ENCODE data around the gene DENND4C.
"Not testable (repeated sequence)": the region's sequence is repeated elsewhere in the genome, so short reads cannot be mapped to it uniquely, and the experiment has no call there.

The DENND4C gene

GRCh38 chr9:19378164-19378563 is 147.7 kb downstream of the DENND4C start:
- no peak for DNase-seq

DNA sequence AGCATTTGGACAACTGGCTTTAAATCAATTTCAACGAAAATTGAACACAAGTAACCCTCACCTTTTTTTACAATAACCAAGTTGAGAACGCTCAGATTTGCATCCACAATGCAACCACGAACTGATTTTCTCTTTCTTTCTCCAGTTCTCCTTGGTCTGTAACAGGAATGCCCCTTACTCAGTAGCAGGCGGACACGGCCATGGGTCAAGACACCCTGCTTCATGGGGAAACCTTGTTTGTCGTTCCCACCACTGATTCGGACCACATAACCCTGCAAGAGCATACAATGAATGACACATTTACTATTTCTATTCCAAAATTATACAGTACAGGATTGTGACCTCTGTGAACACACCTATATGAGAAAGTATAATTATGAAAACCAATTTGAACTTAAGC is 148.2 kb downstream of the DENND4C start:
- no peak for DNase-seq

DNA sequence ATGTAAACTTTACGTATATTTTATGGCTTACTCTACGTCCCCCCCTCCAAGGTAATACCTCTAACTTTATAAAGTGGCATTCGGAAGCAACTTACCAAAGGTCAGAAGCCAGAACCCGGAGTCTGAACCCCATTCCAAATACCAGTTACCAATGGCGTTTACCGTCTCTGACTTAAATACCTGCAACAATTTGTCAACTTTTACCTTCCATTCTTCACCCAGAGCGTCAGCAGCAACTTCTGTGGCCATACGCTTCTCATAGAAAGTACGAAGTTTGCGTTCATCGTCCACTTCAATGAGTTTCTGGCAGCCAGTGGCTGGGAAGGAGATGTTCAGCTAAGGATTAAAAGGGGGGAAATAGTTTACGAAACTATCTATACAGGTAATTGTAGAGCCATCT is 148.8 kb downstream of the DENND4C start:
- no peak for DNase-seq

DNA sequence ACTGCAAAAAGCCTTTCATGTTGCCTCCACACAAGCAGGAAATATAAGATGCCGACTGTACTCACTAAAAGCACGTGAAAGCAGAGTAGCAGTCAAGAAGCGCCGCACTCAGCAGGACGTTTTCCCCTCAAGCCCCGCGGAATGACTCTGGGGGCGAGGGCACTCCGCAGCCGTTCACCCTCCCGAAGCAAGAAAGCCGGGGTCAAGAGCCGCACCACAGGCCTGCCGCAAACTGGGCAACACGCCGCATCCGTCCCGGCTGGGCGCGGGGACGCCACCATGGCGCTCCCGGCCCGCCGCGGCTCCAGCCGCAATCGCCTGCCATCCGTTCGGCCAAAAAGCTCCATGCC is 149.2 kb downstream of the DENND4C start:
- DNase-seq = no peak

DNA sequence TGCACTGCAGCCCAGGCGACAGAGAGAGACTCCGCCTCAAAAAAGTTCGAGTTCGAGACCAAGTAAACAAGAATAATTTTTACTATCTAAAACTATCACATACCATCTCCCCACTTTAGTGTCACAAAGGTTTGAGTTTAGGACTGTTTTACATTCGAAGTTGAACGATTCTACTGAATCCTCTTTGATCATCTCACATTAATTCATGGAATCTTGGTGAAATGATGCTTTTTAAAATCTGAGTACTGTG is 150.3 kb downstream of the DENND4C start:
- no peak for DNase-seq

DNA sequence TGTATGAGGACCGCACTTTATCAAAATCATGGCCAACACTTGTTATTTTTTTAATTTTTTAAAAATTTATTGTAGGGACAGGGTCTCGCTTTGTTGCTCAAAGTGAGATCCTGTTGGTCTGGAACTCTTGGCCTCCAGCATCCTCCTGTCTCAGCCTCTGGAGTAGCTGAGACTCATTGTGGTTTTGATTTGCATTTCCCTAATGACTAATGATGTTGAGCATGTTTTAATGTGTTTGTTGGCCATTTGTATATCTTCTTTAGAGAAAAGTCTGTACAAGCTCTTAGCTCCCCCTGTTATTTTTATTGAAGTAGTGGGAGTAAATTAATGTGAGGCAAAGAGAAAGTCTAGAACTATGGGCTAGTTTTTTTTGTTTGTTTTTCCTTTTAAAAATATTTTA is 151.2 kb downstream of the DENND4C start:
- no peak for DNase-seq

GRCh38 chr9:19385212-19385611 is 154.7 kb downstream of the DENND4C start:
- not testable (repeated sequence) for DNase-seq

DNA sequence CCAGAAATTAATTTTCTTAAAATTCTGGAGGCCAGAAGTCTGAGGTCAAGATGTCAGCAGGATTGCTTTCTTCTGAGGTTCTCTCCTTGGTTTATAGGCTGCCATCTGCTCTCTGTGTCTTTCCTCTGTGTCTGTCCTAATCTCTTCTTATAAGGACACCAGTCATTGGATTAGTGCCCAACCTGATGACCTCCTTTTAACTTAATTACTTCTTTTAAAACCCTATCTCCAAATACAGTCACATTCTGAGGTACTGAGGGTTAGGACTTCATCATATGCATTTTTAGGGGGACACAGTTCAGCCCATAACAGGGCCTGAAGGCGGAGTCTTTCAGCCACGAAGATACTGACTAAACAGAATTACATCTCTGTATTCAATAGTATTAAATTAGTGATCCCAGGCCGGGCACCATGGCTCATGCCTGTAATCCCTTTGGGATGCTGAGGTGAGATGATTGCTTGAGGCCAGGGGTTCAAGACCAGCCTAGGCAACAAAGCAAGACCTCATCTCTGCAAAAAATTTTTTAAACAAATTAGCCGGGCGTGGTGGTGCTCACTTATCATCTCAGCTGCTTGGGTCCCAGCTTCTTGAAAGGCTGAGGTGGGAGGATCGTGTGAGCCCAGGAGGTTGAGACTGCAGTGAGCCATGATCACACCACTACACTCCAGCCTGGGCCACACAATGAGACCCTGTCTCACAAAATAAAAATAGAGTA is 155.5 kb downstream of the DENND4C start:
- no peak for DNase-seq

- no peak for DNase-seq
These were observed 156.1 kb downstream of the DENND4C start for GRCh38 chr9:19386502-19387044.

- DNase-seq = no peak
These were observed 156.8 kb downstream of the DENND4C start for GRCh38 chr9:19387317-19387716.

GRCh38 chr9:19389539-19389938 is 159.0 kb downstream of the DENND4C start:
- not testable (repeated sequence) for DNase-seq

- no peak for DNase-seq
These were observed 167.4 kb downstream of the DENND4C start for GRCh38 chr9:19397845-19398244.

GRCh38 chr9:19403231-19403630 is 172.7 kb downstream of the DENND4C start:
- DNase-seq = not testable (repeated sequence)

- DNase-seq = no peak
These were observed 174.0 kb downstream of the DENND4C start for GRCh38 chr9:19404283-19405075.

- DNase-seq = no peak
These were observed 175.3 kb downstream of the DENND4C start for GRCh38 chr9:19405771-19406170.

GRCh38 chr9:19408316-19408692 is 177.8 kb downstream of the DENND4C start:
- DNase-seq = no peak

DNA sequence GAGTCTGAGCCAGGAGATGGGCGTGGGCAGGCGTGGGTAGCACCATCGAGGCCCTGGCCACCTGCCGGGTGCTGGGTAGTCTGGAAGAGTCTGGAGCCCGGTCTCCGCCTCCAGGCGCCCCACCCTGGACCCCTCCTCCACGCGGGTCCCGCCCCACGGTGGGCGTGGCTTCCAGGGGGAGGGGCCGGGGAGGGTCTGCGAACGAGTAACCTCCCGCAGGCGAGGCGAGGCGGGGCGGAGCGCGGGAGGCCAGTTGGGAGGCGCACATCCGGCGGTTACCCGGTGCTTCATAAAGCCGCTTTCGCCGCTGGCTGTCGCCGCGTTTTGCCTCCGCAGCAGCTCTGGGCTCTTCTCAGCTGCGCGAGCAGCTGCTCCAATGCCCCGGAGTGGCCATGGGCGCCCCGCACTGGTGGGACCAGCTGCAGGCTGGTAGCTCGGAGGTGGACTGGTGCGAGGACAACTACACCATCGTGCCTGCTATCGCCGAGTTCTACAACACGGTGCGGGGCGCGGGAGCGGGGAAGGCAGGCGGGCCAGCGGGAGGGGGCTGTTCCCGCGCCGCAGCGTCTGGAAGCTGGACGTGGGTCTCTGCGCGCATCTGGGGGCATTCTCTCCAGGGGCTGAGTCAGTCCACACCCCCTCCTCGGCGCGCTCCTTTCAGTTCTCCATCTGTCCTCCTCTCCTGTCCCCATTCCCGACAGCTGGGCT is 178.4 kb downstream of the DENND4C start, which contains the start of gene ACER2:
Gene ACER2 (plus strand): TSS at position 317 of the 708 bp plus-strand sequence. CDS start 76 bp downstream, at position 393.
- DNase-seq = peak; percentile 95

DNA sequence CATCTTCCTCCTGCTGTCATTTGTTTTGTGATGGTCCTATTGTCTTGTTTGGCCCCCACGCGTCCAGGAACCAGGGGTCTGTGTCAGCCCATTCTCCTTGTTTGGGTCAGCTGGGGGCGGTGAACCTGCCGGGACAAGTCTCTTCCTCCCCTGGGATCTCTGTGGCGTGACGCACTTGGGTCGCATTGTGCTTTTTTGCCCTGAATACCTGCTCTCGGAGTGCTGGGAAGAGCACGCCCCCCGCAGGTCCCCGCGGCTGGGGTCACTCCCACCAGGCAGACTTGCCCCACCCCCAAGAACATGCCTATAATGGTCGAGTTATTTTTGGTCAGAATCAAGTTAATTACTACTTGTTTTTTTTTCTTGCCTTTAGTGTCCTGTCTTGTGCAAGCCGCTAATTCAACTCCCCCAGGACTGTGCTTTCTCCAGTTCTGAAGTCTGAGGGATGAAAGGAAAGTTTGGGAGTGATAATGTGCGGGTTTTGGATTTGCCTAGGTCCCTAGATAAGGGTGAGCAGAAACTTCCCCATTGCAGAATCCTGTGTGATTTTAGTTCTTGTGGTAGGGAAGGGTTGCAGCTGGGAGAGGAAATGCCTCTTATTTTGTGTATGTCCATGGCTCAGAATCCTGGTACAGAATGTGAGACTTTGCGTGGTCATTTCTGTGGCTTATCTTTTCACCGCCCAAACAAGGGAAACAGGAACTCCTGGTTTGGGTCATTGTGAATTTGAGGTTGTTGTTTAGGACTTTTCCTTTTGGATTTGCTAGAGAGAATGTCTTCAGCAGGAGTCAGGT is 179.1 kb downstream of the DENND4C start:
- DNase-seq = no peak

DNA sequence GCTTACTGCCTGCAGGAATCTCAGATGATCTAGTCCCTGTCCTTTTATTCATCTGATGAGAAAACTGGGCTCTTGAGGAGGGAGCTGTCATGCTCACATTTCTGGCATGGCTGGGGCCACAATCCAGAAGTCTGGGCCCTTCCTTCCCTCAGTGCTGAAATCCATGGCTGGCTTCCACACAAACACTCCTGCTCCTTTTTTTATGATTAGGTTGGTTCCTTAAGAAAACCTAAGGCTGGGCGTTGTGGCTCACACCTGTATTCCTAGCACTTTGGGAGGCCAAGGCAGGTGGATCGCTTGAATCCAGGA is 179.7 kb downstream of the DENND4C start:
- no peak for DNase-seq

DNA sequence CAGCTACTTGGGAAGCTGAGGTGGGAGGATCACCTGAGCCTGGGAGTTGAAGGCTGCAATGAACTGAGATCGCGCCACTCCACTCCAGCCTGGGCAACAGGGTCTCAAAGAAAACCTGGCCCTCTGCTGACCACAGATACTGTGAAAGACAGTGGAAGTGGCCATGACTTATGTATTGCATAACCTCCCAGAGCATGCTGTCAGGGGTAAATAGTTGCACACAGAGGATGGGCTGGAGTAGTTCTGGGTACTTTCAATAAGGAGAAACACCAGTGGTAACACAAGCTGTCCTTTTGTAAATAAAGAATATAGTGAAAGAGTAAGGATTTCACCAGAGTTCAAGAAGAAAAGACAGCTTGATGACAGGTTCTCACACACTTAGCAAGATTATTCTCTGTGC is 180.1 kb downstream of the DENND4C start:
- no peak for DNase-seq

- DNase-seq = no peak
These were observed 180.8 kb downstream of the DENND4C start for GRCh38 chr9:19411316-19411715.

GRCh38 chr9:19413456-19413855 is 183.0 kb downstream of the DENND4C start:
- DNase-seq = not testable (repeated sequence)

GRCh38 chr9:19416143-19416542 is 185.7 kb downstream of the DENND4C start:
- no peak for DNase-seq
